Loucy (cell line): Measurements from ENCODE around the gene ADAMTS7.
"Not testable (repeated sequence)": the region's sequence is repeated elsewhere in the genome, so short reads cannot be mapped to it uniquely, and the experiment has no call there.

Experiments
- EZH2phosphoT487 ChIP-seq: fragments of 200-600 bp; IDR thresholded peaks from 2 replicates; pipeline ENCODE4 v1.6.1; 2018; ENCODE audit warnings: antibody characterized with exemption, mild to moderate bottlenecking, moderate library complexity, borderline replicate concordance
- TF ChIP-seq, protein P1 (sequence below): fragments of 200-600 bp; sonication (generic); conservative IDR thresholded peaks from 2 replicates; pipeline ENCODE4 v1.5.1; 2014; ENCODE audit warnings: mild to moderate bottlenecking, antibody characterized with exemption, low read length

GRCh38 chr15:78765154-78765860, 46.0 kb downstream of the ADAMTS7 start:
- TF ChIP-seq, protein P1, sequence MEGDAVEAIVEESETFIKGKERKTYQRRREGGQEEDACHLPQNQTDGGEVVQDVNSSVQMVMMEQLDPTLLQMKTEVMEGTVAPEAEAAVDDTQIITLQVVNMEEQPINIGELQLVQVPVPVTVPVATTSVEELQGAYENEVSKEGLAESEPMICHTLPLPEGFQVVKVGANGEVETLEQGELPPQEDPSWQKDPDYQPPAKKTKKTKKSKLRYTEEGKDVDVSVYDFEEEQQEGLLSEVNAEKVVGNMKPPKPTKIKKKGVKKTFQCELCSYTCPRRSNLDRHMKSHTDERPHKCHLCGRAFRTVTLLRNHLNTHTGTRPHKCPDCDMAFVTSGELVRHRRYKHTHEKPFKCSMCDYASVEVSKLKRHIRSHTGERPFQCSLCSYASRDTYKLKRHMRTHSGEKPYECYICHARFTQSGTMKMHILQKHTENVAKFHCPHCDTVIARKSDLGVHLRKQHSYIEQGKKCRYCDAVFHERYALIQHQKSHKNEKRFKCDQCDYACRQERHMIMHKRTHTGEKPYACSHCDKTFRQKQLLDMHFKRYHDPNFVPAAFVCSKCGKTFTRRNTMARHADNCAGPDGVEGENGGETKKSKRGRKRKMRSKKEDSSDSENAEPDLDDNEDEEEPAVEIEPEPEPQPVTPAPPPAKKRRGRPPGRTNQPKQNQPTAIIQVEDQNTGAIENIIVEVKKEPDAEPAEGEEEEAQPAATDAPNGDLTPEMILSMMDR, result not testable (repeated sequence)
- TF ChIP-seq EZH2phosphoT487, result not testable (repeated sequence)
